CD4-positive, alpha-beta T cell (primary cell): ENCODE measurements around the gene METRNL. TPM values are rescaled to one million over a fixed set of nuclear protein-coding genes. Genes with fewer than 3 reads are reported as not detected.
A peak's percentile ranks its signal among the peaks of the same experiment; 100 is the strongest.

Experiments
- ATAC-seq: fragments of 200-7000 bp; cut with Tn5 transposase; one replicate; pipeline ENCODE4 v1.10.0; 2022; ENCODE audit warnings: mild to moderate bottlenecking; ENCODE audit not compliant: poor library complexity
- CTCF ChIA-PET: fragments of 350-600 bp; sonication (Branson Sonifier 250); formaldehyde crosslinking; loops from one replicate; lab custom pipeline; 2021; ENCODE audit warnings: antibody characterized with exemption, inconsistent platforms; lab: Charles Lee
- POLR2A ChIA-PET: fragments of 350-600 bp; sonication (Branson Sonifier 250); formaldehyde crosslinking; loops from one replicate; lab custom pipeline; 2021; ENCODE audit warnings: antibody characterized with exemption, inconsistent platforms; lab: Charles Lee
- DNase-seq, 14 experiments: peaks; one replicate each; pipeline ENCODE4 v3.0.0-alpha.2; 2013 to 2020; ENCODE audit warnings: mixed read lengths in 2 of 14
- H3K27ac ChIP-seq, 2 donors: one replicate each; pipeline versions ENCODE4 v1.5.1 to v1.7.0; 2013; ENCODE audit warnings: low read length in 2 of 2, low read depth in 1 of 2, mild to moderate bottlenecking in 1 of 2
- H3K27me3 ChIP-seq, 2 experiments: 1 replicate in 1 of 2; 2 replicates in 1 of 2; pipeline versions ENCODE4 v1.6.1 to v1.7.0; 2013; ENCODE audit warnings: low read length in 2 of 2, control low read depth in 1 of 2, mild to moderate bottlenecking in 1 of 2, moderate library complexity in 1 of 2; ENCODE audit not compliant: insufficient read depth in 2 of 2, control insufficient read depth in 1 of 2
- H3K36me3 ChIP-seq: one replicate; pipeline ENCODE4 v1.6.1; 2013; ENCODE audit warnings: low read length, control low read depth; ENCODE audit not compliant: insufficient read depth
- H3K4me1 ChIP-seq: one replicate; pipeline ENCODE4 v1.6.1; 2013; ENCODE audit warnings: low read length, control low read depth; ENCODE audit not compliant: insufficient read depth
- H3K4me3 ChIP-seq: one replicate; pipeline ENCODE4 v1.5.1; 2013; ENCODE audit warnings: mild to moderate bottlenecking, low read length, moderate library complexity
- H3K9me3 ChIP-seq, 2 experiments: 1 replicate in 1 of 2; 2 replicates in 1 of 2; pipeline versions ENCODE4 v1.6.1 to v1.7.0; 2013; ENCODE audit warnings: low read length in 2 of 2, mild to moderate bottlenecking in 2 of 2, control low read depth in 1 of 2, moderate library complexity in 1 of 2; ENCODE audit not compliant: control insufficient read depth in 1 of 2, insufficient read depth in 1 of 2
- H3K27ac Mint-ChIP-seq: one replicate; pipeline ENCODE4 v1.8.0; 2020; ENCODE audit warnings: mixed read lengths
- H3K27me3 Mint-ChIP-seq: one replicate; pipeline ENCODE4 v1.8.0; 2021; ENCODE audit warnings: mixed read lengths
- H3K36me3 Mint-ChIP-seq: one replicate; pipeline ENCODE4 v1.8.0; 2021; ENCODE audit warnings: low read depth, mixed read lengths
- H3K4me1 Mint-ChIP-seq: one replicate; pipeline ENCODE4 v1.8.0; 2021; ENCODE audit warnings: low read depth, mixed read lengths
- H3K4me3 Mint-ChIP-seq: one replicate; pipeline ENCODE4 v1.8.0; 2020; ENCODE audit warnings: mild to moderate bottlenecking, mixed read lengths
- H3K9me3 Mint-ChIP-seq: one replicate; pipeline ENCODE4 v1.8.0; 2020; ENCODE audit warnings: mixed read lengths
- intact Hi-C, 2 experiments: fragments of 100-400 bp; cut with DNase I in 1 of 2; cut with micrococcal nuclease in 1 of 2; formaldehyde crosslinking; loops; one replicate each; pipeline versions ENCODE4 v1.15.1 to v1.9.0; 2023 to 2025; cut with DNase I, micrococcal nuclease
- total RNA-seq, 174 experiments: library from RNA in 2 of 174; stranded (reverse) in 2 of 174; gene quantifications; one replicate each; pipeline ENCODE4 v1.2.3 and lab custom pipeline; 2021 to 2026
- TF ChIP-seq, protein P1 (sequence below): fragments of 200-600 bp; IDR thresholded peaks from one replicate; pipeline ENCODE4 v1.8.0; 2022; ENCODE audit warnings: antibody characterized with exemption, mild to moderate bottlenecking

The METRNL gene
- total RNA-seq, 2 experiments from 2014 or later, result 24.5 to 26.9 TPM

DNA sequence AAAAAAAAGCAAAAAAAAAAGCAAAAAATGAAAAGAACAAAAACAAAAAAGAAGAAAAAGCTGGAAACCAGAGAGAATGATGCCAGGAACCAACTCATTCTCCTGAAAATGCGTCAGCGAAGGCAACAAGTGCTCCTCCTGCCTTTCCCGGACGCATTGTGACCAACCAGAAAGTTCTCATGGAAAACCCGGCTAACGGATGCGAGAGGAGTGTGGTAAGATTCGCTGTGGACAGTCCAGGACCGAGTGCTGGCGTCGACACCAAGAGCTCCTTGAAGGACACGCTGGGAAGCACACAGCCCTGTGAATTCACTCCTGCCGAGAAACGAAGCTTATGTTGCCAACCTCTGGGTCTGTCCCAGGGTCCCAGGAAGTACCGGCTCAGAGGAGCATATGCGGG is 43.4 kb downstream of the METRNL start:
- Histone ChIP-seq H3K9me3 (peaks cover 0 to 10% of the 10 kb centered on the region in 2 experiments), H3K27ac (no peak overlapping the region), H3K27me3 (peaks cover 20 to 21% of the 10 kb centered on the region in 2 experiments), H3K4me1 (peaks cover 30% of the 10 kb centered on the region), H3K36me3 (no peaks in the 10 kb centered on the region), H3K4me3 (no peak overlapping the region)
- no peak for ATAC-seq
- TF ChIP-seq, protein P1, sequence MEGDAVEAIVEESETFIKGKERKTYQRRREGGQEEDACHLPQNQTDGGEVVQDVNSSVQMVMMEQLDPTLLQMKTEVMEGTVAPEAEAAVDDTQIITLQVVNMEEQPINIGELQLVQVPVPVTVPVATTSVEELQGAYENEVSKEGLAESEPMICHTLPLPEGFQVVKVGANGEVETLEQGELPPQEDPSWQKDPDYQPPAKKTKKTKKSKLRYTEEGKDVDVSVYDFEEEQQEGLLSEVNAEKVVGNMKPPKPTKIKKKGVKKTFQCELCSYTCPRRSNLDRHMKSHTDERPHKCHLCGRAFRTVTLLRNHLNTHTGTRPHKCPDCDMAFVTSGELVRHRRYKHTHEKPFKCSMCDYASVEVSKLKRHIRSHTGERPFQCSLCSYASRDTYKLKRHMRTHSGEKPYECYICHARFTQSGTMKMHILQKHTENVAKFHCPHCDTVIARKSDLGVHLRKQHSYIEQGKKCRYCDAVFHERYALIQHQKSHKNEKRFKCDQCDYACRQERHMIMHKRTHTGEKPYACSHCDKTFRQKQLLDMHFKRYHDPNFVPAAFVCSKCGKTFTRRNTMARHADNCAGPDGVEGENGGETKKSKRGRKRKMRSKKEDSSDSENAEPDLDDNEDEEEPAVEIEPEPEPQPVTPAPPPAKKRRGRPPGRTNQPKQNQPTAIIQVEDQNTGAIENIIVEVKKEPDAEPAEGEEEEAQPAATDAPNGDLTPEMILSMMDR, result no peak
- intact Hi-C loops, result no loop called here
- Mint-ChIP-seq H3K36me3 (no peaks in the 10 kb centered on the region), H3K4me1 (peaks cover 26% of the 10 kb centered on the region), H3K9me3 (no peaks in the 10 kb centered on the region), H3K27me3 (peaks cover 67% of the 10 kb centered on the region), H3K4me3 (no peak overlapping the region), H3K27ac (no peak overlapping the region)
- no peak for DNase-seq
- CTCF ChIA-PET, result no interaction called here
- POLR2A ChIA-PET, result no interaction called here

- H3K27ac Mint-ChIP-seq, result peak overlapping the region; percentile 88
- no peaks in the 10 kb centered on the region for H3K9me3 Mint-ChIP-seq
- ATAC-seq (no peak), DNase-seq (peak in 3 of 14 experiments; percentile 31 to 64 (median 32))
- POLR2A ChIA-PET, result no interaction called here
- peaks cover 26% of the 10 kb centered on the region for H3K4me1 Mint-ChIP-seq
- peaks cover 0 to 10% of the 10 kb centered on the region in 2 experiments for H3K9me3 ChIP-seq
- intact Hi-C loops, result no loop called here
- CTCF ChIA-PET, result no interaction called here
- no peaks in the 10 kb centered on the region for H3K36me3 ChIP-seq
- H3K4me3 Mint-ChIP-seq, result no peak overlapping the region
- H3K4me1 ChIP-seq, result peaks cover 30% of the 10 kb centered on the region
- H3K27me3 Mint-ChIP-seq, result peaks cover 57% of the 10 kb centered on the region
- H3K27ac ChIP-seq, result no peak overlapping the region
- H3K27me3 ChIP-seq, result peaks cover 20 to 21% of the 10 kb centered on the region in 2 experiments
- H3K36me3 Mint-ChIP-seq, result no peaks in the 10 kb centered on the region
- no peak overlapping the region for H3K4me3 ChIP-seq
- TF ChIP-seq, protein P1, result no peak
Measured at GRCh38 chr17:83123896-83124801, 44.7 kb downstream of the METRNL start.

DNA sequence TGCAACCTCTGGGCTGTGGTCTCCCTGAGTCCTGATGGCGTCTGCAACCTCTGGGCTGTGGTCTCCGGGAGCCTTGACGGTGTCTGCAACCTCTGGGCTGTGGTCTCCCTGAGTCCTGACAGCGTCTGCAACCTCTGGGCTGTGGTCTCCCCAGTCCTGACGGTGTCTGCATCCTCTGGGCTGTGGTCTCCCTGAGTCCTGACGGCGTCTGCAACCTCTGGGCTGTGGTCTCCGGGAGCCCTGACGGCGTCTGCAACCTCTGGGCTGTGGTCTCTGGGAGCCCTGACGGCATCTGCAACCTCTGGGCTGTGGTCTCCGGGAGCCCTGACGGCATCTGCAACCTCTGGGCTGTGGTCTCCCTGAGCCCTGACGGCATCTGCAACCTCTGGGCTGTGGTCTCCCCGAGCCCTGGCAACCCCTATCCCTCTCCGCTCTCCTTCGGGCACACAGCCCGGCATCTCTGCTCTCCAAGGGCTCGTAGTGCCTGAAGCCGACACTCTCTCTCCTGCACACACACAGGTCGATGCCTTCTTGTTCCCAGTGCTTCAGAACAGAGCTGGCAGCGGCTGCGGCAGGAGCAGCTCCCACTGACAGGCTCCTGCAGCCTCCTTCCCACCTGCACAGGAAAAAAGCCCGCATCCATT is 45.6 kb downstream of the METRNL start:
- ChIA-PET POLR2A (interaction anchor here (0.6 kb wide), 1 partner anchor 143 kb away, joined by 3 read pairs; no protein-coding TSS in a partner anchor), CTCF (no interaction called here)
- Mint-ChIP-seq H3K4me1 (peaks cover 20% of the 10 kb centered on the region), H3K27me3 (peaks cover 51% of the 10 kb centered on the region), H3K4me3 (no peak overlapping the region), H3K36me3 (no peaks in the 10 kb centered on the region), H3K9me3 (no peaks in the 10 kb centered on the region), H3K27ac (peak overlapping the region; percentile 88)
- Histone ChIP-seq H3K9me3 (peaks cover 0 to 10% of the 10 kb centered on the region in 2 experiments), H3K36me3 (no peaks in the 10 kb centered on the region), H3K4me1 (peaks cover 30% of the 10 kb centered on the region), H3K27me3 (peaks cover 20 to 21% of the 10 kb centered on the region in 2 experiments), H3K4me3 (no peak overlapping the region), H3K27ac (no peak overlapping the region)
- TF ChIP-seq, protein P1, result no peak
- DNase-seq (peak in 6 of 14 experiments; percentile 14 to 78 (median 44)), ATAC-seq (peak; percentile 18)
- intact Hi-C loops, result no loop called here
